ENCODE data around the gene ZMYM3.

- TF ChIP-seq CTCF (conservative IDR thresholded peaks at IDR 0.05; ENCODE audit: low read length): no peak
- TF ChIP-seq EZH2phosphoT487 (IDR thresholded peaks at IDR 0.05; ENCODE audit: borderline replicate concordance, low read depth, low read length): no peak
These were observed 57.8 kb downstream of the ZMYM3 start for GRCh38 chrX:71195964-71196649.
